A673 (cell line): Measurements from ENCODE around the gene MAFF.

Source experiments
- CTCF ChIP-seq: fragments of 300-800, 200-600 bp; sonication (generic); conservative IDR thresholded peaks from 2 replicates; pipeline ENCODE4 v1.5.1; 2017; ENCODE audit warnings: low read depth, mild to moderate bottlenecking, antibody characterized with exemption, low read length, moderate library complexity, mixed read lengths
- EZH2 ChIP-seq: fragments of 200-600 bp; sonication (generic); IDR thresholded peaks from 2 replicates; pipeline ENCODE4 v1.6.1; 2017; ENCODE audit warnings: borderline replicate concordance, low read depth, mild to moderate bottlenecking, mixed read lengths, antibody characterized with exemption, low read length; ENCODE audit not compliant: poor library complexity, severe bottlenecking

DNA sequence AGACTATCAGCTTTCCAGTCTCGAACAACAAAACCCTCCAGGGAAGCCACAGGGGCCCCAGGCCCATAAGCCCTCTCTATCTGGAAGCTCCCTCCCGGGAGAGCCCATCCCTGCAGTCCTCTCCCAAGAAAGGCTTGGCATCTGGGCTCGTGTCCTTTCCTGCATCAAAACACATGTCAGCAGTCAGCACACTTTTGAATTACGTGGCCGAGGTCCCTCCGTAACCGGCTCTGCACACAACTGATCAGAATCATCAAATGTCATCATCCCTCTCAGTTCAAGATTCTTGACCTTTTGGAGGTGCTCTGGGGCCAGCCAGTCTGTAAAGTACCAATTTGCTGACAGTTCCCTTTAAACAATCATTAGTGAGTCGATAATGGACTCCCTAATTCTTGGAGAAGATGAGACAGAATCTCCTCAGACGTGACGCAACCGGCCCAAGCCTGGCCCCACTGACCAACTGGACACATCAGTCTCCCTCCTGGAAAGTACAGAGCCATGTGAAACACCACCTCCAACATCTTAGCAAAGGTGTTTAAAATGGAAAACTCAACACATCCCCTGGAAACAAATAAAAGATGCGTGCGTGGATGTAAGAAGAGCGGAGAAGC is 33.6 kb downstream of the MAFF start:
- TF ChIP-seq CTCF (no peak), EZH2 (no peak)
